Right atrium auricular region (tissue), 2 donors: ENCODE measurements around the gene MAPKAPK2. TPM values are rescaled to one million over a fixed set of nuclear protein-coding genes. Genes with fewer than 3 reads are reported as not detected.
A peak's percentile ranks its signal among the peaks of the same experiment; 100 is the strongest.

ENCODE experiments used
- DNase-seq: peaks from one replicate; pipeline ENCODE4 v3.0.0-alpha.2; 2019; ENCODE audit warnings: low spot score
- H3K27ac ChIP-seq, 2 donors: fragments of 200-600 bp; sonication (generic); 1 replicate in 1 of 2; 2 replicates in 1 of 2; pipeline ENCODE4 v1.5.1; 2016 to 2019
- H3K27me3 ChIP-seq, 2 donors: fragments of 200-600 bp; sonication (generic); one replicate each; pipeline versions ENCODE4 v1.5.1 to v1.6.0; 2017 to 2019
- H3K36me3 ChIP-seq: fragments of 200-600 bp; sonication (generic); one replicate; pipeline ENCODE4 v1.5.1; 2016
- H3K4me1 ChIP-seq, 2 donors: fragments of 200-600 bp; sonication (generic); one replicate each; pipeline versions ENCODE4 v1.5.1 to v1.6.0; 2017 to 2019
- H3K4me3 ChIP-seq, 2 donors: fragments of 200-600 bp; sonication (generic); 1 replicate in 1 of 2; 2 replicates in 1 of 2; pipeline ENCODE4 v1.5.1; 2017 to 2019; ENCODE audit warnings: mild to moderate bottlenecking in 1 of 2, moderate library complexity in 1 of 2
- H3K9me3 ChIP-seq, 2 donors: fragments of 200-600 bp; sonication (generic); one replicate each; pipeline ENCODE4 v1.5.1; 2019
- total RNA-seq, 2 donors: library from RNA; depleted of rRNA; stranded (reverse); fragments of >200 nt; gene quantifications; one replicate each; pipeline ENCODE4 v1.1.0, GENCODE V29; 2016
- TF ChIP-seq, protein P1 (sequence below), 2 donors: fragments of 200-600 bp; sonication (generic); IDR thresholded peaks; one replicate each; pipeline ENCODE4 v1.5.1; 2019; ENCODE audit warnings: antibody characterized with exemption in 2 of 2

MAPKAPK2 gene
- total RNA-seq, 2 donors from 2014 or later, result 136 to 158 TPM

DNA sequence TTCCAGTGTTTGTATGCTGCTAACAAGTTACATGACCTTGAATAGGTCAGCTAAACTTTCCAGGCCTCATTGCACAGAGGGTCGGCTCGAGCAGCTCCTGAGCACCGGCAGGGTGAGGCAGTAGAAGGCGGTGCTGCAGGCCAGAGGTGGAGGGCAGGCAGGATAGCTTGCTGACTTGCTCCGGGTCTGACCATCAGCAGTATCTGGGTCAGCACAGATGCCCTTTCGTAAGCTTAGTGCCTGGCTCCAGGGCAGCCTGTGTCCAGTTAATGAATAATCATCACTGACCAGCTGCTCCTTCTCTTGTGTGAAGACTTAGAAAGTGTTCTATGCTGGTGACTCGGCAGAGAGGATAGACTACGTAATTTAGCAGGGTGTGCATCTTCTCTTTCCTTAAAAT is 6.9 kb downstream of the MAPKAPK2 start:
- Histone ChIP-seq H3K36me3 (no peaks in the 10 kb centered on the region), H3K9me3 (no peaks in the 10 kb centered on the region), H3K27me3 (no peaks in the 10 kb centered on the region), H3K27ac (peak overlapping the region; percentile 97 to 98), H3K4me1 (peaks cover 0 to 100% of the 10 kb centered on the region in 2 donors), H3K4me3 (no peak overlapping the region)
- TF ChIP-seq, protein P1, sequence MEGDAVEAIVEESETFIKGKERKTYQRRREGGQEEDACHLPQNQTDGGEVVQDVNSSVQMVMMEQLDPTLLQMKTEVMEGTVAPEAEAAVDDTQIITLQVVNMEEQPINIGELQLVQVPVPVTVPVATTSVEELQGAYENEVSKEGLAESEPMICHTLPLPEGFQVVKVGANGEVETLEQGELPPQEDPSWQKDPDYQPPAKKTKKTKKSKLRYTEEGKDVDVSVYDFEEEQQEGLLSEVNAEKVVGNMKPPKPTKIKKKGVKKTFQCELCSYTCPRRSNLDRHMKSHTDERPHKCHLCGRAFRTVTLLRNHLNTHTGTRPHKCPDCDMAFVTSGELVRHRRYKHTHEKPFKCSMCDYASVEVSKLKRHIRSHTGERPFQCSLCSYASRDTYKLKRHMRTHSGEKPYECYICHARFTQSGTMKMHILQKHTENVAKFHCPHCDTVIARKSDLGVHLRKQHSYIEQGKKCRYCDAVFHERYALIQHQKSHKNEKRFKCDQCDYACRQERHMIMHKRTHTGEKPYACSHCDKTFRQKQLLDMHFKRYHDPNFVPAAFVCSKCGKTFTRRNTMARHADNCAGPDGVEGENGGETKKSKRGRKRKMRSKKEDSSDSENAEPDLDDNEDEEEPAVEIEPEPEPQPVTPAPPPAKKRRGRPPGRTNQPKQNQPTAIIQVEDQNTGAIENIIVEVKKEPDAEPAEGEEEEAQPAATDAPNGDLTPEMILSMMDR (IDR thresholded peaks at IDR 0.05), result no peak
- DNase-seq, result no peak

DNA sequence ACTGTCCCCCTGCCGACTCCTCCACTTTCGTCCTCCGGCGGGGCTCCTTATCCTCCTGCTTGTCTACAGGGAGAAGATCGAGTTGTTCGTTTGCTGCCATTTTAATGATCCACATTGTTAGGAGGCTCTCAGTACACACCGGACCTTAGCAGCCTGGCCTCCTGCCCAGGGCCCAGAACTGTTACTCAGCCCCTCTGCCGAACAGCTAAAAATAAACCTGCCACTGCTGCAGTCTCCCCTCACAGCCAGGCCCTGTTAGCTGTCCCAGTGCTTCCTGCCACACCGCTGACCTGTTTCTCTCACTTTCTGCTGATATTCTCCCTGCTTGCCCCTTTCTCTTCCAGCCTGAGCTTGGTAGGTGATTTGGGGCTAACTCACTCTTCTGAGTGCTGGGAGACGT is 8.3 kb downstream of the MAPKAPK2 start:
- TF ChIP-seq, protein P1 (IDR thresholded peaks at IDR 0.05), result no peak
- Histone ChIP-seq H3K4me1 (peaks cover 0 to 100% of the 10 kb centered on the region in 2 donors), H3K36me3 (peaks cover 5% of the 10 kb centered on the region), H3K27me3 (no peaks in the 10 kb centered on the region), H3K4me3 (peak overlapping the region in 1 of 2 donors; percentile 15), H3K9me3 (no peaks in the 10 kb centered on the region), H3K27ac (peak overlapping the region; percentile 97 to 98)
- peak; percentile 81 for DNase-seq

DNA sequence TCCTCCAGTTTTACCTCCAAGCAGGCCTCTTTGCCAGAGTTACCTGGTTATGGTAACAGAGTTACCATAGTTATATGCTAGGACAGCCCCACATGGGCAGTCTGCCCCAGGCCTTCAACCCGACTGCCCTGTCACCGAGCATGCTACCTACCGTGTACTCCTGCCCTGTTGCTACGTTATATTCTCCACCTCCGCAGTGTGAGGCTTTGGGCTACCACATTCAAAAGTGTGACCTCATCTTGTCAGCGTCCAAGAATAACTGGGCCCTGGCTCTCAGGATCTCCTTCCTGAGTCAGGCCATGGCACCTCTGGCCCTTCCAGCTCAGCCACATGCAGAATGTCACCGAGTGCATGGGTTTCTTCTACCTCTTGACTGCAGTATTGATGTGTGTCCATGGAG is 8.9 kb downstream of the MAPKAPK2 start:
- Histone ChIP-seq H3K27ac (peak overlapping the region; percentile 97 to 98), H3K9me3 (no peaks in the 10 kb centered on the region), H3K4me1 (peaks cover 0 to 100% of the 10 kb centered on the region in 2 donors), H3K36me3 (peaks cover 7% of the 10 kb centered on the region), H3K4me3 (peak overlapping the region in 1 of 2 donors; percentile 15), H3K27me3 (no peaks in the 10 kb centered on the region)
- peak; percentile 73 for DNase-seq
- TF ChIP-seq, protein P1 (IDR thresholded peaks at IDR 0.05), result no peak

DNA sequence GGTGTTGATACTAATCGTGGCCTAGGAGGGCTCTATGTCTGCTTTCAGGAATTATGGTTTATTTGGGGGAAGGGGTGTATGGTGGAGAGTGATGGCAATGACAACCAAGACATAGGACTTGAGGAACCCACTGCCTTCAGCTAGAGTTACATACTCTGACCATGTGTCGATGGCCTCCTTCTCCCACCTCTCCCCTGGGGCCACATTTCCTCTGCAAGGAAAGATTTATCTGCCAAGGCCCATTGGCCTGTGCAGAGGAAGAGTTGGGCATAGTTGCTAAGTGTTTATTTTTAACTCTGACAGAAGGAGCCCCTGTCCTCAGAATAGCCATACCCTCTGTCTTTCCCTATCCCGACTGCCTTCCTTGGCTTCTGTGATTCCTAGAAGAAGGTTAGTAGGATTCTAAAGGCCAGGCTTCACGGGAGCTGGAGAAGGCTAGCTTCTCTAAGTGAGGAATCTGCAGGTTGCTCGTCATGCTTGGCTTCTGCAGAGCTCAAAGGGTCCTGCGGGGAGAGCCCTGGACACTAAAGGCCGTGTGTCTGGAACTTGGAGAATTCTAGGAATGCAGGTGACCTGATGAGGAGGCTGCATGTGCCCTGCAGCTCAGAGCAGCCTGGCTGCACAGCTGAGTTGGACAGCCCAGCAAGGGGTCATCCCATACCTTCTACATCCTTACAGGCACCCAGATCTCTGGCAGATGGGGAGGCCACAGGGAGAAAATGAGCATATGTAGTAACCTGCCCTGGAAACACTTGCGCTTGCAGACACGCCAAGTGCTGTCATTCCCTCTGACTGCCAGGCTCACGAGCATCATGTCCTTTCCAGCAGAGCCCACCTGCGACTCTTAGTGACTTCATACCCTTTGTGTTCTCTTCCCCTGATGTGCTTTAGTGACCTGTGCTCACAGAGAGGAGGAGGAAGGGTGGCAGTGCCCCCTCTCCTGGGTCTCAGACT is 9.7 kb downstream of the MAPKAPK2 start:
- TF ChIP-seq, protein P1 (IDR thresholded peaks at IDR 0.05), result no peak
- H3K4me3 ChIP-seq, result no peak overlapping the region
- no peaks in the 10 kb centered on the region for H3K9me3 ChIP-seq
- no peaks in the 10 kb centered on the region for H3K27me3 ChIP-seq
- H3K4me1 ChIP-seq, result peaks cover 0 to 100% of the 10 kb centered on the region in 2 donors
- H3K36me3 ChIP-seq, result peaks cover 7% of the 10 kb centered on the region
- DNase-seq, result no peak
- H3K27ac ChIP-seq, result peak overlapping the region; percentile 97 to 98

DNA sequence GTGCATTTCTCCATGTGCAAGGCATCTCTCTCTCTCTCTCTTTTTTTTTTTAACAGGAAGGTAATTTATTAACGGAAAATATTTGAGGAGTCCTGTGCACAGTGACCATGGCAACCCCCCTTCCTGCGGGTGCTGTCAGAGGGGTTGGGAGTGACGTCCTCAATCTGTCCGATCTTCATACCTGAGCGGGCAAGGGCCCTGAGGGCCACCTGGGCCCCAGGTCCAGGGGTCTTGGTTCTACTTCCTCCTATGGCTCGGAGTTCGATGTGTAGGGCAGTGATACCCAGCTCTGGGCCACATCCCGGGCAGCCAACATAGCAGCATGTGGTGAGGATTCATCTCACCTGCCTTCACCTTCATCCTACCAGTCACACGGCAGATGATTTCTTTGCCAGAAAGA is 11.0 kb downstream of the MAPKAPK2 start:
- Histone ChIP-seq H3K9me3 (no peaks in the 10 kb centered on the region), H3K4me1 (peaks cover 0 to 100% of the 10 kb centered on the region in 2 donors), H3K4me3 (no peak overlapping the region), H3K36me3 (peaks cover 7% of the 10 kb centered on the region), H3K27me3 (no peaks in the 10 kb centered on the region), H3K27ac (peak overlapping the region; percentile 97 to 98)
- DNase-seq, result no peak
- TF ChIP-seq, protein P1 (IDR thresholded peaks at IDR 0.05), result no peak
